Measurements from ENCODE around the gene APEH.

DNA sequence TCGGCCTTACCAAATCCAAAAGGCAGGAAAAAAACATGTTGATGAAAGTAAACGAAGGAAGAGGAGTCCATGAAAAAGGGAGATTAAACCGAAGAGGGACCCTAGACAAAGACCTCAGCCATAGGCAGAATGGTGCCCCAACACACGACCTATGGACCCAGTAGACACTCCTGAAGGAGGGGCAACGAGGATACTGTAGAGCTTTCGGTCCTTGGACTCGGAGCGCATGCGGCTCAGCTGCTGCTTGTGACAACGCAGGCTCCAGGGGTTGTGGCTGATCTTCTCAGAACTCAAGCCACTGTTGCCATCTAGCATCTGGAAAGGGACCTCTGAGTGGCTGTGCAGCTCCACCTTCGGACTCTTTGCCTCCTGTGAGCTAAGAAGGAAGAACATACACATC lies 58.4 kb downstream of the APEH start:
- TF ChIP-seq, protein P1, sequence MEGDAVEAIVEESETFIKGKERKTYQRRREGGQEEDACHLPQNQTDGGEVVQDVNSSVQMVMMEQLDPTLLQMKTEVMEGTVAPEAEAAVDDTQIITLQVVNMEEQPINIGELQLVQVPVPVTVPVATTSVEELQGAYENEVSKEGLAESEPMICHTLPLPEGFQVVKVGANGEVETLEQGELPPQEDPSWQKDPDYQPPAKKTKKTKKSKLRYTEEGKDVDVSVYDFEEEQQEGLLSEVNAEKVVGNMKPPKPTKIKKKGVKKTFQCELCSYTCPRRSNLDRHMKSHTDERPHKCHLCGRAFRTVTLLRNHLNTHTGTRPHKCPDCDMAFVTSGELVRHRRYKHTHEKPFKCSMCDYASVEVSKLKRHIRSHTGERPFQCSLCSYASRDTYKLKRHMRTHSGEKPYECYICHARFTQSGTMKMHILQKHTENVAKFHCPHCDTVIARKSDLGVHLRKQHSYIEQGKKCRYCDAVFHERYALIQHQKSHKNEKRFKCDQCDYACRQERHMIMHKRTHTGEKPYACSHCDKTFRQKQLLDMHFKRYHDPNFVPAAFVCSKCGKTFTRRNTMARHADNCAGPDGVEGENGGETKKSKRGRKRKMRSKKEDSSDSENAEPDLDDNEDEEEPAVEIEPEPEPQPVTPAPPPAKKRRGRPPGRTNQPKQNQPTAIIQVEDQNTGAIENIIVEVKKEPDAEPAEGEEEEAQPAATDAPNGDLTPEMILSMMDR (IDR thresholded peaks at IDR 0.05; ENCODE audit: insufficient read depth, low read depth, low read length) = no peak
- TF ChIP-seq EZH2 (IDR thresholded peaks at IDR 0.05; ENCODE audit: insufficient read depth, low read length) = no peak

Measured in astrocyte (in vitro differentiated cells and primary cell).